Neural cell (in vitro differentiated cells): ENCODE data around the gene ZNF621. TPM values are rescaled to one million over a fixed set of nuclear protein-coding genes. Genes with fewer than 3 reads are reported as not detected.

Experiments used
- H2AFZ ChIP-seq: fragments of 200-600, 300-800 bp; sonication (generic), shearing (Covaris generic); 2 replicates; pipeline ENCODE4 v1.6.0; 2014; ENCODE audit warnings: low read depth, mild to moderate bottlenecking, antibody characterized with exemption, low read length, moderate library complexity
- H3F3A ChIP-seq: fragments of 200-600 bp; shearing (Covaris generic); 2 replicates; pipeline ENCODE4 v1.6.1; 2016; ENCODE audit warnings: mild to moderate bottlenecking, moderate library complexity, mixed read lengths, antibody characterized with exemption, low read length; ENCODE audit not compliant: insufficient read depth, poor library complexity, severe bottlenecking
- H3K27ac ChIP-seq: fragments of 200-600, 300-800 bp; sonication (generic), shearing (Covaris generic); 2 replicates; pipeline ENCODE4 v1.5.1; 2014; ENCODE audit warnings: mild to moderate bottlenecking, low read length, moderate library complexity
- H3K27me3 ChIP-seq: fragments of 300-800, 200-600 bp; sonication (generic), shearing (Covaris generic); 2 replicates; pipeline ENCODE4 v1.6.0; 2014; ENCODE audit warnings: mild to moderate bottlenecking, low read depth, low read length, moderate library complexity; ENCODE audit not compliant: insufficient read depth
- H3K36me3 ChIP-seq: fragments of 300-800, 200-600 bp; sonication (generic), shearing (Covaris generic); 2 replicates; pipeline ENCODE4 v1.5.1; 2014; ENCODE audit warnings: mild to moderate bottlenecking, antibody characterized with exemption, low read length, moderate library complexity; ENCODE audit not compliant: insufficient read depth
- H3K4me2 ChIP-seq: fragments of 300-800, 200-600 bp; sonication (generic), shearing (Covaris generic); 2 replicates; pipeline ENCODE4 v1.6.0; 2014; ENCODE audit warnings: mild to moderate bottlenecking, low read length
- H3K4me3 ChIP-seq: fragments of 300-800, 200-600 bp; sonication (generic), shearing (Covaris generic); 2 replicates; pipeline ENCODE4 v1.5.1; 2014; ENCODE audit warnings: mild to moderate bottlenecking, low read length, moderate library complexity
- H3K79me2 ChIP-seq: fragments of 200-600 bp; shearing (Covaris generic); replicated peaks from 2 replicates; pipeline ENCODE4 v1.6.0; 2014; ENCODE audit warnings: mild to moderate bottlenecking, low read length, moderate library complexity; ENCODE audit not compliant: insufficient read depth
- H3K9ac ChIP-seq: fragments of 300-800, 200-600 bp; sonication (generic), shearing (Covaris generic); 2 replicates; pipeline ENCODE4 v1.6.1; 2016; ENCODE audit warnings: mild to moderate bottlenecking, low read length, mixed read lengths
- H3K9me2 ChIP-seq: fragments of 200-600 bp; shearing (Covaris generic); 2 replicates; pipeline ENCODE4 v1.6.1; 2016; ENCODE audit warnings: mild to moderate bottlenecking, low read length, mixed read lengths; ENCODE audit not compliant: insufficient read depth
- H3K9me3 ChIP-seq: fragments of 200-600, 300-800 bp; sonication (generic), shearing (Covaris generic); 2 replicates; pipeline ENCODE4 v1.6.1; 2016; ENCODE audit warnings: mild to moderate bottlenecking, mixed run types, low read length, moderate library complexity, mixed read lengths
- H4K20me1 ChIP-seq: fragments of 200-600 bp; shearing (Covaris generic); 2 replicates; pipeline ENCODE4 v1.6.1; 2016; ENCODE audit warnings: mild to moderate bottlenecking, mixed run types; ENCODE audit not compliant: insufficient read depth
- EP300 ChIP-seq: fragments of 450-650 bp; conservative IDR thresholded peaks from 2 replicates; pipeline ENCODE4 v1.6.1; 2014; ENCODE audit warnings: antibody characterized with exemption, mild to moderate bottlenecking, moderate library complexity; ENCODE audit not compliant: poor library complexity, severe bottlenecking
- EZH2 ChIP-seq: fragments of 200-600, 300-800 bp; shearing (Covaris generic), sonication (generic); IDR thresholded peaks from 2 replicates; pipeline ENCODE4 v1.6.1; 2014; ENCODE audit warnings: antibody characterized with exemption, low read length, borderline replicate concordance, mild to moderate bottlenecking; ENCODE audit not compliant: insufficient read depth, poor library complexity, severe bottlenecking
- MXI1 ChIP-seq: fragments of 450-650 bp; conservative IDR thresholded peaks from 2 replicates; pipeline ENCODE4 v1.6.1; 2014; ENCODE audit warnings: antibody characterized with exemption, mild to moderate bottlenecking; ENCODE audit not compliant: poor library complexity, severe bottlenecking
- POLR2AphosphoS5 ChIP-seq: IDR thresholded peaks from 2 replicates; pipeline ENCODE4 v1.6.1; 2012
- RAD21 ChIP-seq: fragments of 450-650 bp; conservative IDR thresholded peaks from 2 replicates; pipeline ENCODE4 v1.6.1; 2014; ENCODE audit warnings: antibody characterized with exemption, mild to moderate bottlenecking, moderate library complexity
- SMC3 ChIP-seq: fragments of 450-650 bp; conservative IDR thresholded peaks from 2 replicates; pipeline ENCODE4 v1.6.1; 2014; ENCODE audit warnings: antibody characterized with exemption, mild to moderate bottlenecking, moderate library complexity; ENCODE audit not compliant: poor library complexity
- TAF1 ChIP-seq: IDR thresholded peaks from 2 replicates; pipeline ENCODE4 v1.6.1; 2012; ENCODE audit warnings: low read depth
- polyA plus RNA-seq: library from polyadenylated mRNA; depleted of rRNA; stranded (reverse); fragments of >200 nt; gene quantifications from 2 replicates; pipeline ENCODE4 v1.2.3, GENCODE V29; 2014
- TF ChIP-seq, protein P1 (sequence below): IDR thresholded peaks from 2 replicates; pipeline ENCODE4 v1.6.1; 2012; ENCODE audit warnings: borderline replicate concordance
- TF ChIP-seq, protein P2 (sequence below): fragments of 450-650 bp; IDR thresholded peaks from 2 replicates; pipeline ENCODE4 v1.5.1; 2014; ENCODE audit warnings: antibody characterized with exemption, mild to moderate bottlenecking, moderate library complexity; ENCODE audit not compliant: poor library complexity, severe bottlenecking

Gene ZNF621
- polyA plus RNA-seq, 1 donor from 2014 or later, result 8.1 TPM

DNA sequence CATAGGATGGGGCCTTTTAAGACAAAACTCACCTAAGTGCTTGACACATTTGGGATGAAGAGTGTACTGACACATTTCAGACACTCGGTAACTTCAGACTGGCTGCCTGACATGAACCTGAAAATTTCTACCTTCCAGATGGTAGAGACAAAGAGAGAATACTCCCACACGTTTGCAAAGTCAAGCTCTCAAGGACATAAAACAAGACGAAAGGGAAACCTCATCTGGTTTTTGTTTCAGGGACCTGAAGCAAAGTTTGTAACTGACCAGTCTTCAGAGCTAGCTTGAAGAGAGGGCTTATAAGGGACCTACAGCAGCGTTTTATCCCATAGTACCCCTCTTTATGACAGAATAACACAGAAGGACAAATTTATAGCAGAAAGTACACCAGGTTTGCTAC is 41.9 kb downstream of the ZNF621 start:
- Histone ChIP-seq H3K4me3 (no peak overlapping the region), H3K79me2 (no peaks in the 10 kb centered on the region), H3K27me3 (no peaks in the 10 kb centered on the region), H4K20me1 (no peaks in the 10 kb centered on the region), H2AFZ (no peak overlapping the region), H3K9me3 (no peaks in the 10 kb centered on the region), H3K27ac (no peak overlapping the region), H3K4me2 (no peak overlapping the region), H3F3A (no peaks in the 10 kb centered on the region), H3K9me2 (no peaks in the 10 kb centered on the region), H3K9ac (no peak overlapping the region), H3K36me3 (no peaks in the 10 kb centered on the region)
- TF ChIP-seq, protein P1, sequence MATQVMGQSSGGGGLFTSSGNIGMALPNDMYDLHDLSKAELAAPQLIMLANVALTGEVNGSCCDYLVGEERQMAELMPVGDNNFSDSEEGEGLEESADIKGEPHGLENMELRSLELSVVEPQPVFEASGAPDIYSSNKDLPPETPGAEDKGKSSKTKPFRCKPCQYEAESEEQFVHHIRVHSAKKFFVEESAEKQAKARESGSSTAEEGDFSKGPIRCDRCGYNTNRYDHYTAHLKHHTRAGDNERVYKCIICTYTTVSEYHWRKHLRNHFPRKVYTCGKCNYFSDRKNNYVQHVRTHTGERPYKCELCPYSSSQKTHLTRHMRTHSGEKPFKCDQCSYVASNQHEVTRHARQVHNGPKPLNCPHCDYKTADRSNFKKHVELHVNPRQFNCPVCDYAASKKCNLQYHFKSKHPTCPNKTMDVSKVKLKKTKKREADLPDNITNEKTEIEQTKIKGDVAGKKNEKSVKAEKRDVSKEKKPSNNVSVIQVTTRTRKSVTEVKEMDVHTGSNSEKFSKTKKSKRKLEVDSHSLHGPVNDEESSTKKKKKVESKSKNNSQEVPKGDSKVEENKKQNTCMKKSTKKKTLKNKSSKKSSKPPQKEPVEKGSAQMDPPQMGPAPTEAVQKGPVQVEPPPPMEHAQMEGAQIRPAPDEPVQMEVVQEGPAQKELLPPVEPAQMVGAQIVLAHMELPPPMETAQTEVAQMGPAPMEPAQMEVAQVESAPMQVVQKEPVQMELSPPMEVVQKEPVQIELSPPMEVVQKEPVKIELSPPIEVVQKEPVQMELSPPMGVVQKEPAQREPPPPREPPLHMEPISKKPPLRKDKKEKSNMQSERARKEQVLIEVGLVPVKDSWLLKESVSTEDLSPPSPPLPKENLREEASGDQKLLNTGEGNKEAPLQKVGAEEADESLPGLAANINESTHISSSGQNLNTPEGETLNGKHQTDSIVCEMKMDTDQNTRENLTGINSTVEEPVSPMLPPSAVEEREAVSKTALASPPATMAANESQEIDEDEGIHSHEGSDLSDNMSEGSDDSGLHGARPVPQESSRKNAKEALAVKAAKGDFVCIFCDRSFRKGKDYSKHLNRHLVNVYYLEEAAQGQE, result no peak
- no peak for TF ChIP-seq TAF1

DNA sequence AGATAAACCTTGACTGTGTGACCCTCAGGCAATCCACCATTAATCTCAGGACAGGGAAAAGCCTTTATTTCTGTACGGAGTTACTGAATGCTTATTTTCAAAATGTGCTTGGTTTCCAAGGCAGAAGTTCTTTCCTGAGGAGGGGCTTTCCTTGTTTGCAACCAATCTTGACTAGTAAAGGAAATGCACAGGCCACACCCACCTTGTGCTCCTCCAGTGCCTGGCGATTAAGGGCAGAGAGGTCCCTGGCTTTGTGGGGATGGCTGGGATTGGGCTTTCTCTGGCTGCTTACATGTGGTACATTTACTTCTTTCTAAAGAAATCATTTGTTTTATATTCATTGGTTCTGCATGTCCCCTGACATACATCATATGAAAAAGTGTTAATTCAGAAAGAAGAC is 47.8 kb downstream of the ZNF621 start:
- Histone ChIP-seq H3K27me3 (no peaks in the 10 kb centered on the region), H2AFZ (no peak overlapping the region), H3K4me2 (no peak overlapping the region), H3K36me3 (no peaks in the 10 kb centered on the region), H3K9ac (no peak overlapping the region), H3K9me2 (no peaks in the 10 kb centered on the region), H3F3A (no peaks in the 10 kb centered on the region), H3K27ac (no peak overlapping the region), H3K4me3 (no peak overlapping the region), H4K20me1 (no peaks in the 10 kb centered on the region), H3K9me3 (no peaks in the 10 kb centered on the region), H3K79me2 (no peaks in the 10 kb centered on the region)
- no peak for TF ChIP-seq RAD21
- TF ChIP-seq, protein P1, result no peak
- no peak for TF ChIP-seq EP300
- TF ChIP-seq EZH2, result no peak
- TF ChIP-seq TAF1, result no peak
- TF ChIP-seq MXI1, result no peak
- TF ChIP-seq, protein P2, sequence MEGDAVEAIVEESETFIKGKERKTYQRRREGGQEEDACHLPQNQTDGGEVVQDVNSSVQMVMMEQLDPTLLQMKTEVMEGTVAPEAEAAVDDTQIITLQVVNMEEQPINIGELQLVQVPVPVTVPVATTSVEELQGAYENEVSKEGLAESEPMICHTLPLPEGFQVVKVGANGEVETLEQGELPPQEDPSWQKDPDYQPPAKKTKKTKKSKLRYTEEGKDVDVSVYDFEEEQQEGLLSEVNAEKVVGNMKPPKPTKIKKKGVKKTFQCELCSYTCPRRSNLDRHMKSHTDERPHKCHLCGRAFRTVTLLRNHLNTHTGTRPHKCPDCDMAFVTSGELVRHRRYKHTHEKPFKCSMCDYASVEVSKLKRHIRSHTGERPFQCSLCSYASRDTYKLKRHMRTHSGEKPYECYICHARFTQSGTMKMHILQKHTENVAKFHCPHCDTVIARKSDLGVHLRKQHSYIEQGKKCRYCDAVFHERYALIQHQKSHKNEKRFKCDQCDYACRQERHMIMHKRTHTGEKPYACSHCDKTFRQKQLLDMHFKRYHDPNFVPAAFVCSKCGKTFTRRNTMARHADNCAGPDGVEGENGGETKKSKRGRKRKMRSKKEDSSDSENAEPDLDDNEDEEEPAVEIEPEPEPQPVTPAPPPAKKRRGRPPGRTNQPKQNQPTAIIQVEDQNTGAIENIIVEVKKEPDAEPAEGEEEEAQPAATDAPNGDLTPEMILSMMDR, result no peak
- TF ChIP-seq SMC3, result no peak
- no peak for TF ChIP-seq POLR2AphosphoS5
